LNCAP (cell line): ENCODE results near the gene ASNSD1.

ENCODE experiments used
- CTCF ChIP-seq: fragments of 450-650 bp; IDR thresholded peaks from 2 replicates; pipeline ENCODE4 v1.5.1; 2017; ENCODE audit warnings: mild to moderate bottlenecking

The ASNSD1 gene

GRCh38 chr2:189681903-189682302 is 20.6 kb downstream of the ASNSD1 start:
- TF ChIP-seq CTCF: no peak

- no peak for TF ChIP-seq CTCF
These were observed 22.1 kb downstream of the ASNSD1 start for GRCh38 chr2:189683348-189683747.

- TF ChIP-seq CTCF: no peak
These were observed 23.6 kb downstream of the ASNSD1 start for GRCh38 chr2:189684811-189685210.

GRCh38 chr2:189685540-189686229 is 24.4 kb downstream of the ASNSD1 start:
- no peak for TF ChIP-seq CTCF

GRCh38 chr2:189696223-189696622 is 35.0 kb downstream of the ASNSD1 start:
- TF ChIP-seq CTCF: no peak

- TF ChIP-seq CTCF: peak; percentile 57
These were observed 37.0 kb downstream of the ASNSD1 start for GRCh38 chr2:189698020-189698887.

- TF ChIP-seq CTCF: no peak
These were observed 39.4 kb downstream of the ASNSD1 start for GRCh38 chr2:189700681-189701080.
